Adipose tissue (tissue), 3 donors: Measurements from ENCODE around the gene ACER3. TPM values are rescaled to one million over a fixed set of nuclear protein-coding genes. Genes with fewer than 3 reads are reported as not detected.
"Not testable (repeated sequence)": the region's sequence is repeated elsewhere in the genome, so short reads cannot be mapped to it uniquely, and the experiment has no call there.

Experiments used
- H3K27ac ChIP-seq: one replicate; pipeline ENCODE4 v1.5.1; 2013; ENCODE audit warnings: low read depth, low read length
- WGBS, 3 donors: extraction: QIAGEN DNeasy Blood & Tissue Kit; methylation state at CpG; one replicate each; pipeline ENCODE4 v1.1.7; 2013; 5-methylcytosine and 5-hydroxymethylcytosine counted together
- polyA plus RNA-seq, 3 donors: library from polyadenylated mRNA; stranded (reverse); fragments of 200-250 nt; gene quantifications; one replicate each; pipeline ENCODE4 v1.2.3, GENCODE V29; 2013
- donor health status: healthy with polysubstance abuse.
- donor health status: Bipolar disorder and iron deficiency.
- donor health status: healthy.

ACER3 gene
- polyA plus RNA-seq, 3 donors: 3.4 to 12.7 (median 7.1) TPM

- not testable (repeated sequence) for H3K27ac ChIP-seq
- WGBS, 3 donors: 92% methylated on average over 6 of the region's 6 CpGs
Measured at GRCh38 chr11:76901622-76902021, 40.9 kb downstream of the ACER3 start.

GRCh38 chr11:76902121-76903014 lies 41.6 kb downstream of the ACER3 start:
- H3K27ac ChIP-seq: no peak overlapping the region
- WGBS, 3 donors: 83 to 96% (median 84%) methylated on average over 5 of the region's 5 CpGs

- H3K27ac ChIP-seq: no peak overlapping the region
- 14 to 62% (median 44%) methylated on average over 3 of the region's 3 CpGs for WGBS, 3 donors
Measured at GRCh38 chr11:76903325-76903724, 42.6 kb downstream of the ACER3 start.

- no peak overlapping the region for H3K27ac ChIP-seq
- WGBS, 3 donors: 51 to 80% (median 62%) methylated on average over 9 of the region's 9 CpGs
Measured at GRCh38 chr11:76910620-76911414, 50.1 kb downstream of the ACER3 start.

- H3K27ac ChIP-seq: no peak overlapping the region
- 58 to 63% (median 60%) methylated on average over 1 of the region's 1 CpG for WGBS, 3 donors
Measured at GRCh38 chr11:76911415-76911808, 50.7 kb downstream of the ACER3 start.

- H3K27ac ChIP-seq: no peak overlapping the region
- WGBS, 3 donors: 63 to 95% (median 90%) methylated on average over 1 of the region's 1 CpG
Measured at GRCh38 chr11:76916712-76917111, 56.0 kb downstream of the ACER3 start.

GRCh38 chr11:76918941-76919386 lies 58.2 kb downstream of the ACER3 start:
- WGBS, 3 donors: 8 to 17% (median 9%) methylated on average over 3 of the region's 3 CpGs
- no peak overlapping the region for H3K27ac ChIP-seq

- 54 to 66% (median 62%) methylated on average over 1 of the region's 1 CpG for WGBS, 3 donors
- H3K27ac ChIP-seq: no peak overlapping the region
Measured at GRCh38 chr11:76919467-76919866, 58.7 kb downstream of the ACER3 start.

- 26 to 40% (median 38%) methylated on average over 7 of the region's 7 CpGs for WGBS, 3 donors
Measured at GRCh38 chr11:76919887-76920746, 59.4 kb downstream of the ACER3 start.

GRCh38 chr11:76927160-76927559 lies 66.4 kb downstream of the ACER3 start:
- H3K27ac ChIP-seq: no peak overlapping the region
- 91 to 92% (median 91%) methylated on average over 5 of the region's 5 CpGs for WGBS, 3 donors

More at GRCh38 chr11:76919887-76920746, 59.4 kb downstream of the ACER3 start:
- H3K27ac ChIP-seq: no peak overlapping the region

GRCh38 chr11:76935042-76935441 lies 74.3 kb downstream of the ACER3 start:
- no peak overlapping the region for H3K27ac ChIP-seq
- 66 to 82% (median 78%) methylated on average over 3 of the region's 3 CpGs for WGBS, 3 donors

GRCh38 chr11:76939219-76939631 lies 78.5 kb downstream of the ACER3 start:
- 85 to 95% (median 93%) methylated on average over 2 of the region's 2 CpGs for WGBS, 3 donors

GRCh38 chr11:76944225-76944624 lies 83.5 kb downstream of the ACER3 start:
- WGBS, 3 donors: 90 to 97% (median 94%) methylated on average over 1 of the region's 1 CpG
- H3K27ac ChIP-seq: no peak overlapping the region

More at GRCh38 chr11:76939219-76939631, 78.5 kb downstream of the ACER3 start:
- no peak overlapping the region for H3K27ac ChIP-seq

- 94 to 100% (median 100%) methylated on average over 1 of the region's 1 CpG for WGBS, 3 donors
Measured at GRCh38 chr11:76946223-76946622, 85.5 kb downstream of the ACER3 start.

GRCh38 chr11:76947190-76947589 lies 86.5 kb downstream of the ACER3 start:
- 85 to 99% (median 94%) methylated on average over 1 of the region's 1 CpG for WGBS, 3 donors

More at GRCh38 chr11:76946223-76946622, 85.5 kb downstream of the ACER3 start:
- no peak overlapping the region for H3K27ac ChIP-seq

GRCh38 chr11:76947800-76948199 lies 87.1 kb downstream of the ACER3 start:
- H3K27ac ChIP-seq: no peak overlapping the region
- WGBS, 3 donors: 83 to 98% (median 85%) methylated on average over 3 of the region's 3 CpGs

More at GRCh38 chr11:76947190-76947589, 86.5 kb downstream of the ACER3 start:
- no peak overlapping the region for H3K27ac ChIP-seq

GRCh38 chr11:76955459-76956114 lies 94.9 kb downstream of the ACER3 start:
- no peak overlapping the region for H3K27ac ChIP-seq
- 91 to 92% (median 91%) methylated on average over 3 of the region's 3 CpGs for WGBS, 3 donors
